IPS-NIHi7 (cell line): ENCODE data around the gene C10orf62.
"Not testable (repeated sequence)": the region's sequence is repeated elsewhere in the genome, so short reads cannot be mapped to it uniquely, and the experiment has no call there.

Source experiments
- DNase-seq: peaks from one replicate; pipeline ENCODE4 v3.0.0; 2012; ENCODE audit warnings: mixed read lengths; ENCODE audit errors: extremely low spot score

The C10orf62 gene

DNA sequence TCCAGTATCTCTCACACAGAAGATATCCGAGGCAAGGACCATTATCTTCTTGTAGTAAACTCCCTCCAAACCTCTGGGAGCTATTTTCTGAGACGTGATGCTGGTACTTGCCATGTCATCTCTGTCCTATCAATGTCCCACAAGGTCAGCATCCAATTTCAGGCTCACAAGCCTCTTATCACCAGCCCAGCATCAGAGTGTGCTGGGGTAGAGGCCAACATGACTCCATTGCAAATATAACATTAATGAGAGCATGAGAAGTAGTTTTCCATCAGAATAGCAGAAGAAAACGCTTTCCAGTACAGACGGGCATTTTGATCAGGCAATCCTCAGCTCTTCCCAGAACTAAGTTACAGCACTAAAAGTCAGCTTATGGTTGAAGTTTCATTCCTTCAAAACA is 38.2 kb downstream of the C10orf62 start:
- no peak for DNase-seq

DNA sequence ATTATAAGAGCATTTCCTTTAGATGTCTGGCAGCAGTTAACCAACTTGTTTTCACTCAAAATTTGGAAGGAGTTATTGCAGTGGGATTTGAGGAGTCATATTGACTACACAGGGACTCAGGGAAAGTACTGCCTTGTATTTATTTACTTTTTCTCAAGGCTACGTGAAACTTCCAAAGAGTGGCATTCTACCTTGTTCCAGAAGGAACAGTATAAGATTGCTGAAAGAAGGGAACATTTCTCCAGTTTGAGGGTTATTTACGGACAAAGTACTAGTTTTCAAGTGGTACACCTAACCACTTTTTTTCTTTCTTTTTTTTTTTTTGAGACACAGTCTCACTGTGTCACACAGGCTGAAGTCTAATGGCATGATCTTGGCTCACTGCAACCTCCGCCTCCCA is 38.7 kb downstream of the C10orf62 start:
- no peak for DNase-seq

DNA sequence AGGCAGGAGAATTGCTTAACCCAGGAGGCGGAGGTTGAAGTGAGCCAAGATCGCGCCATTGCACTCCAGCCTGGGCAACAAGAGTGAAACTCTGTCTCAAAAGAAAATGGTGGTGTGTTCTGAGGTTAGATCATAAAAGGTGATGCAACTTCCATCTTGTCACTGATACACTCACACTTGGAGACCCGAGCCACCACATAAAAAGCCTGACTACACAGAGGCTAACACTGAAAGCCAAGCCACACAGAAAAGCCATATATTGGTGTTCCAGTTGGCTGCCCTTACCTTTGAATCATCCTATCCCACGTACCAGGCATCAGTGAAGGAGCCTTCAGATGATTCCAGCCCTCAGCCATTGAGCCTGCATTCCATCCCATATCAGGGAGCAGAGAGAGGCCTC is 39.8 kb downstream of the C10orf62 start:
- no peak for DNase-seq

DNA sequence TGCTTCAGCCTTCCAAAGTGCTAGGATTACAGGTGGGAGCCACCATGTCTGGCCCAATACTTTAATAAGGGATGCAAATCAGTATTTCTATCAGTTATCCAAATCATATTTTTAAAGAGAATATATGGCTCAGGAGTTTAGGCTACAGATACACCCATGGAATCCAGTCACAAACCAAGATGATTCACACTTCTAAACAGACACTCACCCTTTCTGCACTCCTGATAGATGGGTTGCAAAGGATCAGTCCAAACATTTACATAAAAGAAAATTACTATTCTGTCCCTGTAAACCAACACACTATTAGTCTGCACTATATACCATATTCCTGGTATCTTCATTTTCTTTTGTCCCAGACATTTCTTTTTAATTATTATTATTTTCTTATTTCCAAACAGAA is 41.6 kb downstream of the C10orf62 start:
- DNase-seq = no peak

DNA sequence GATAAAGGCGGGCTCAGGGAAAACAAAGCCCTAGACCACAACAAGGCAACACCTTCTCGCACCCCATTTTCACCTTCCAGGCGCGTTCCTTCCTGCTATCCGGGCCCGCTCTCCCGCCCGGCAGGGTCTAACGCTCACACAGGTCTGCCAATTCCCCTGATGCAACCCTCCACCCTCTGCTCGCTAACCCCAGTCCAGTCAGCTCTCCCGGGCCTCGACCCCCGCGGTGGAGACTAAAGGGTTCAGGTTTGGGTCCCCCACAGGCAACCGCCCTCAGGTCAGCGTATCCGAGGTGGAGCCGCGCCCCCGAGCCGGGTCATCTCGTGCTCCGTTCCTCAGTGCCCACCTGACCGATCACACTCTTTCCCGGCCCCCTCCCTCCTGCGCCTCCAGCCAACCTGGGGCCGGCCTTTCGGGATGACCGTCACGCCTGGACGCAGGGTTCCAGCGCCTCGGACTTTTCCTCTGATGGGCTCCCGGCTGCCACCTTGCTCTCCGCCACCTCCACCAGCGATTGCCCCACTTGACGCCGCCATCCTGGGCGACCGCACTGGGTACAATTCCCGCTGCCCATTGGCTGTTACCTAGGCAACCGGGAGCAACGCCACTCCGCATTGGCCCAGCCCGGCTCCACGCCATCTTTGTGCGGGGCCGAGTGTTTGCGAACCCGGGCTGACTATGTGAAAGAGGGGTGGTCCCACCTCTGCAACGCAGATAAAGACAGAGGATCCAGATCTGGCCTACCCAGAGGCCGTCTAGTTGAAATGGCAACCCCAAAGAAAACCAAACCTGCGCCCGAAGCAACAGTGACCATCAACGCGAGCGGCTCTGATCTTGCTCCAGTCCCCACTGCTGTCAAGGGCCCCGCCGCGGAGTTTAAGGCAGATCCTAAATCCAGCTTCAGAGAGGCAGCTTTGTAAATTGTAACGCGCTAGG is 43.7 kb downstream of the C10orf62 start, which contains the start of gene MORN4:
TSS of gene MORN4 (minus strand) at position 552 of the 936 bp plus-strand sequence. CDS start 13,847 bp downstream, outside the sequence.
- DNase-seq = peak; percentile 96

DNA sequence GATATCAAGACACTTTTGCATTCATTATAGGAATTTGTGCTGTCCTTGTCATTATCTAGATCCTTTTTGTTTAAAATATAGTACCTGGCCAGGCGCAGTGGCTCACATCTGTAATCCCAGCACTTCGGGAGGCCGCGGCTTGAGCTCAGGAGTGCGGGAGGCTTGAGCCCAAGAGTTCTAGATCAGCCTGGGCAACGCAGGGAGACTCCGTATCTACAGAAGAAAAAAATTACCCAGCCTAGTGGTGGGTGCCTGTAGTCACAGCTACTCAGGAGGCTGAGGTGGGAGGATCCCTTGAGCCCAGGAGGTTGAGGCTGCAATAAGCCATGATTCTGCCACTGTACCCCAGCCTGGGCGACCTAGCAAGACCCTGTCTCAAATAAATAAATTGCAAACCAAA is 44.4 kb downstream of the C10orf62 start:
- no peak for DNase-seq

DNA sequence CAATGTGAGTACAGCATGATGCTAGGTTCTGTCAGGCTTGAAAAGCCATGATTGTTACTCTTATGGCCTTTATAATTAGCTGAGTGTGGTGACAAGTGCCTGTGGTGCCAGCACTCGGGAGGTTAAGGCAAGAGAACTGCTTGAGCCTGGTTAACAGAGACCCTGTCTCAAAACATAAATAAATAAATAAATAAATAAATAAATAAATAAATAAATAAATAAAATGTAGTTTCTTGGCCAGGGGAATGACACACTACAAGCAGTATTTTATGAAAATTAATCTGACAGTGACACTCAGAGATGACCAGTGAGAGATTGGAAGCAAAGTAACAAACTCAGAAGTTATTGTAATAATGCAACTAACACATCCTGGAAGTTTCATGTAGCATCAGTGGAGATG is 46.1 kb downstream of the C10orf62 start:
- DNase-seq = no peak

DNA sequence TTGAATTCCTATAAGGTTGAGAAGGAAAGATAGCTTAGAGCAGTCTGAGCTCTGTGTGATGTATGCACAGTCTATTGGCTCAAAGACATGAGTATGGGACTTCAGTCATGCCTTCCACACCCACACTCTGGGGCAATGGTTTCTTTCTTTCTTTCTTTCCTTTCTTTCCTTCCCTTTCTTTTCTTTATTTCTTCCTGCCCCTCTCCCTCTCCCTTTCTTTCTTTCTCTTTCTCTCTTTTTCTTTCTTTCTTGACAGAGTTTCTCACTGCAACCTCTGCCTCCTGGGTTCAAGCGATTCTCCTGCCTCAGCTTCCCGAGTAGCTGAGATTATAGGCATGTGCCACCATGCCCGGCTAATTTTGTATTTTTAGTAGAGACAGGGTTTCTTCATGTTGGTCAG is 49.6 kb downstream of the C10orf62 start:
- DNase-seq = not testable (repeated sequence)

DNA sequence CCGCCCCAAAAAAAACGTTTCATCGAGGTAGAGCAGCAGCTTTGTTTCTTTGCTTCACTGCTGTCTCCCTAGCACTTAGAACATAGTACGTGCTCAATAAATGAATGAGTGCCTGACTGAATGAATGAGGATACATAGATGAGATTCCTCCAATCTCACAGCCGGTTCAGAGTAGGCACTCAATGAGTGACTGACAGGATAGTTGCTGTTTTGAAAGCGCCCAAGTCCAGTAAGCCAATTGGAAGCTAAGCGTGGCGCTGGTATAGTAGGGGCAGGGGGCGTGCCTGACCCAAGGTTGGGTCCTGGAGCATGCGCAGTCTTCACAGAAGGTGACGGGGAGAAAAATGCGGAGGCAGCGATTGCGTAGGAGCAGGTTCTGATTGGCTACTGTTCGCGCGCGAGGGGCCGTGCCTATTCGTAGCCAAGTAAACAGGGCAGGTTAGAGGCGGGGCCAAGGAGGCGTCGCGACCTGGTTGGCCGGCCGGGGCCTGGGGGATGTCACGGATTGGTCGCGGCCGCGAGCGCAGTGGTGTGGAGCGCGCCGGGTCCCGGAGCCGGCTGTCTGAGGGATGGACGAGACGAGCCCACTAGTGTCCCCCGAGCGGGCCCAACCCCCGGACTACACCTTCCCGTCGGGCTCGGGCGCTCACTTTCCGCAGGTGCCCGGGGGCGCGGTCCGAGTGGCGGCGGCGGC is 50.8 kb downstream of the C10orf62 start, which contains the start of gene PI4K2A:
TSS of gene PI4K2A (plus strand) at position 498 of the 694 bp plus-strand sequence. CDS start at position 570, 72 bp downstream.
- DNase-seq = peak; percentile 99
